D341Med (cell line): ENCODE data around the gene B4GALNT2.
"Not testable (repeated sequence)": the region's sequence is repeated elsewhere in the genome, so short reads cannot be mapped to it uniquely, and the experiment has no call there.

Source experiments
- DNase-seq: peaks from one replicate; pipeline ENCODE4 v3.0.0; 2012; ENCODE audit warnings: low spot score

The B4GALNT2 gene

GRCh38 chr17:49120166-49120565 is 12.4 kb upstream of the B4GALNT2 start:
- no peak for DNase-seq

- DNase-seq = no peak
These were observed 10.8 kb upstream of the B4GALNT2 start for GRCh38 chr17:49121696-49122292.

- DNase-seq = no peak
These were observed 10.0 kb upstream of the B4GALNT2 start for GRCh38 chr17:49122566-49122965.

GRCh38 chr17:49123061-49123460 is 9.5 kb upstream of the B4GALNT2 start:
- no peak for DNase-seq

GRCh38 chr17:49125449-49125848 is 7.1 kb upstream of the B4GALNT2 start:
- no peak for DNase-seq

- DNase-seq = not testable (repeated sequence)
These were observed 6.2 kb upstream of the B4GALNT2 start for GRCh38 chr17:49126183-49126859.

- DNase-seq = not testable (repeated sequence)
These were observed 3.1 kb upstream of the B4GALNT2 start for GRCh38 chr17:49129359-49129950.

- DNase-seq = no peak
These were observed 1.7 kb upstream of the B4GALNT2 start for GRCh38 chr17:49130891-49131290.

- DNase-seq = peak; percentile 48
These were observed 261 bp upstream of the B4GALNT2 start for GRCh38 chr17:49132317-49132698.

GRCh38 chr17:49136335-49136734 is 3.8 kb downstream of the B4GALNT2 start:
- no peak for DNase-seq

- DNase-seq = not testable (repeated sequence)
These were observed 13.1 kb downstream of the B4GALNT2 start for GRCh38 chr17:49145654-49146053.

- DNase-seq = no peak
These were observed 14.2 kb downstream of the B4GALNT2 start for GRCh38 chr17:49146620-49147306.

GRCh38 chr17:49148171-49148570 is 15.6 kb downstream of the B4GALNT2 start:
- no peak for DNase-seq

- DNase-seq = no peak
These were observed 19.4 kb downstream of the B4GALNT2 start for GRCh38 chr17:49151996-49152395.

- no peak for DNase-seq
These were observed 23.7 kb downstream of the B4GALNT2 start for GRCh38 chr17:49156256-49156655.

- DNase-seq = no peak
These were observed 25.2 kb downstream of the B4GALNT2 start for GRCh38 chr17:49157784-49158183.

GRCh38 chr17:49162866-49163265 is 30.3 kb downstream of the B4GALNT2 start:
- peak; percentile 26 for DNase-seq

- DNase-seq = no peak
These were observed 32.6 kb downstream of the B4GALNT2 start for GRCh38 chr17:49165143-49165542.

- DNase-seq = peak; percentile 24
These were observed 36.1 kb downstream of the B4GALNT2 start for GRCh38 chr17:49168706-49169105.

GRCh38 chr17:49170216-49170615 is 37.6 kb downstream of the B4GALNT2 start:
- DNase-seq = peak; percentile 20

- DNase-seq = not testable (repeated sequence)
These were observed 38.1 kb downstream of the B4GALNT2 start for GRCh38 chr17:49170711-49171110.

- DNase-seq = not testable (repeated sequence)
These were observed 43.4 kb downstream of the B4GALNT2 start for GRCh38 chr17:49175978-49176377.

GRCh38 chr17:49180303-49180702 is 47.7 kb downstream of the B4GALNT2 start:
- DNase-seq = peak; percentile 88
